Keratinocyte (primary cell): ENCODE measurements around the gene SUGCT. TPM values are rescaled to one million over a fixed set of nuclear protein-coding genes. Genes with fewer than 3 reads are reported as not detected.
"Not testable (repeated sequence)": the region's sequence is repeated elsewhere in the genome, so short reads cannot be mapped to it uniquely, and the experiment has no call there.

Experiments
- DNase-seq: peaks from one replicate; pipeline ENCODE4 v3.0.0-alpha.2; 2011; ENCODE audit warnings: low read depth, missing footprints, low spot score
- FAIRE-seq: peaks from 2 replicates; lab custom pipeline; 2011; peaks lifted over from hg19 to GRCh38; lab: Jason Lieb, UNC
- H2AFZ ChIP-seq: 2 replicates; pipeline ENCODE4 v1.6.0; 2012; ENCODE audit warnings: low read length, control low read depth, inconsistent platforms; ENCODE audit not compliant: control insufficient read depth
- H3K27ac ChIP-seq: 2 replicates; pipeline ENCODE4 v1.5.1; 2011; ENCODE audit warnings: low read length; ENCODE audit not compliant: control insufficient read depth, insufficient read depth
- H3K27me3 ChIP-seq: 3 replicates; pipeline ENCODE4 v1.6.0; 2011; ENCODE audit warnings: low read length; ENCODE audit not compliant: control insufficient read depth, insufficient read depth; ENCODE audit errors: extremely low read depth
- H3K36me3 ChIP-seq, 2 experiments: 2 replicates in 1 of 2; 3 replicates in 1 of 2; pipeline ENCODE4 v1.5.1; 2011; ENCODE audit warnings: low read length in 2 of 2, mild to moderate bottlenecking in 1 of 2; ENCODE audit not compliant: control insufficient read depth in 2 of 2, insufficient read depth in 2 of 2; ENCODE audit errors: extremely low read depth in 1 of 2
- H3K4me1 ChIP-seq: 3 replicates; pipeline ENCODE4 v1.5.1; 2011; ENCODE audit warnings: low read length; ENCODE audit not compliant: control insufficient read depth, insufficient read depth; ENCODE audit errors: extremely low read depth
- H3K4me2 ChIP-seq: 3 replicates; pipeline ENCODE4 v1.6.0; 2011; ENCODE audit warnings: low read depth, low read length; ENCODE audit not compliant: control insufficient read depth, insufficient read depth; ENCODE audit errors: extremely low read depth
- H3K4me3 ChIP-seq, 3 experiments: fragments of 200-600 bp in 1 of 3; sonication (generic) in 1 of 3; 2 replicates in 2 of 3; 3 replicates in 1 of 3; pipeline ENCODE4 v1.5.1; 2011 to 2016; ENCODE audit warnings: low read length in 3 of 3, mild to moderate bottlenecking in 3 of 3, control low read depth in 2 of 3, inconsistent platforms in 1 of 3, low read depth in 1 of 3, mixed read lengths in 1 of 3, mixed run types in 1 of 3, moderate library complexity in 1 of 3; ENCODE audit not compliant: control insufficient read depth in 2 of 3, insufficient read depth in 2 of 3; ENCODE audit errors: extremely low read depth in 1 of 3
- H3K79me2 ChIP-seq: 2 replicates; pipeline ENCODE4 v1.6.0; 2012; ENCODE audit warnings: low read length; ENCODE audit not compliant: control insufficient read depth, insufficient read depth
- H3K9ac ChIP-seq: 3 replicates; pipeline ENCODE4 v1.6.0; 2011; ENCODE audit warnings: low read length; ENCODE audit not compliant: control insufficient read depth, insufficient read depth; ENCODE audit errors: extremely low read depth
- H3K9me1 ChIP-seq: 3 replicates; pipeline ENCODE4 v1.6.0; 2011; ENCODE audit warnings: low read length; ENCODE audit not compliant: control insufficient read depth, insufficient read depth; ENCODE audit errors: extremely low read depth
- H3K9me3 ChIP-seq: 2 replicates; pipeline ENCODE4 v1.5.1; 2012; ENCODE audit warnings: low read depth, low read length; ENCODE audit not compliant: control insufficient read depth
- H4K20me1 ChIP-seq: 3 replicates; pipeline ENCODE4 v1.6.0; 2011; ENCODE audit warnings: low read length; ENCODE audit not compliant: control insufficient read depth, insufficient read depth; ENCODE audit errors: extremely low read depth
- EZH2 ChIP-seq: IDR thresholded peaks from one replicate; pipeline ENCODE4 v1.6.1; 2012; ENCODE audit warnings: inconsistent platforms, mild to moderate bottlenecking, low read length, moderate library complexity
- dilution Hi-C: fragments of 300-500 bp; cut with MboI; formaldehyde crosslinking; loops from one replicate; pipeline ENCODE4 v1.7.0; 2020; ENCODE audit warnings: low sequenced_read_pairs; ENCODE audit not compliant: extremely low pct_ligation_motif_present
- polyA plus RNA-seq, 5 experiments: library from polyadenylated mRNA; depleted of rRNA in 3 of 5; stranded (reverse) in 3 of 5; stranded (forward) in 1 of 5; unstranded in 1 of 5; fragments of >200 nt; gene quantifications; 1 replicate in 1 of 5; 2 replicates in 3 of 5; 3 replicates in 1 of 5; pipeline versions ENCODE4 v1.2.1 to v1.2.3, GENCODE V29; 2011 to 2012; ENCODE audit warnings: missing spikeins in 2 of 5, low read depth in 1 of 5, low replicate concordance in 1 of 5
- TF ChIP-seq, protein P1 (sequence below), 3 experiments: IDR thresholded peaks in 1 of 3; conservative IDR thresholded peaks in 1 of 3; optimal IDR thresholded peaks in 1 of 3; 2 replicates in 2 of 3; 3 replicates in 1 of 3; pipeline versions ENCODE3 to v1.5.1; 2011; ENCODE audit warnings: low read length in 3 of 3, mild to moderate bottlenecking in 3 of 3, moderate library complexity in 2 of 3, control low read depth in 1 of 3, inconsistent platforms in 1 of 3; ENCODE audit not compliant: insufficient read depth in 2 of 3; ENCODE audit errors: extremely low read depth in 1 of 3

Gene SUGCT
- polyA plus RNA-seq, 1 donor (not counting 4 experiments of a cell fraction or from before 2014, with no cell fraction given), result 134 TPM

DNA sequence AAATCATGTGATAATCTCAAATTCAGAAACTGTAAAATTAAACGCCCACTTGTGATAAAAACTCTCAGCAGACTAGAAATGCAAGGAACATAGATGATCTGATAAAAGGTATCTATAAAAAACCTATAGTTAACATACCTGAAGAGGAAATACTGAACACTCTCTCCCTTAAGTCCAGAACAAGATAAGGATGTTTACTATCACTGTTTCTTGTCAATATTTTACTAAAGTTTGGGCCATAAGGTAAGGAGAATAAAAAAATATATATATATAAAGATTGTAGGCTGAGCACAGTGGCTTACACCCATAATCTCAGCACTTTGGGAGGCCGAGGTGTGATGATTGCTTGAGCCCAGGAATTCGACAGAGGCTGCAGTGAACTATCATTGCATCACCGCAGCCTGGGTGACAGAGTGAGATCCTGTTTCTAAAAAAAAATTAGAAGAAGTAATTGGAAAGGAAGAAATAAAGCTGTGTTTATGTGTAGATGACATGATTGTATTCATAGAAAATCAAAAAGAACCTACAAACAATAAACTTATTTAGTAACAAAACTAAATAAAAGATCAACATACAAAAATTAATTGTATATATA is 28.8 kb upstream of the SUGCT start:
- no peak overlapping the region for H3K4me3 ChIP-seq
- H3K4me2 ChIP-seq, result no peak overlapping the region
- no peaks in the 10 kb centered on the region for H3K9me1 ChIP-seq
- H3K79me2 ChIP-seq, result no peaks in the 10 kb centered on the region
- no peaks in the 10 kb centered on the region for H3K4me1 ChIP-seq
- no peak overlapping the region for H3K27ac ChIP-seq
- no peak for DNase-seq
- no peak for FAIRE-seq
- H4K20me1 ChIP-seq, result no peaks in the 10 kb centered on the region
- no peaks in the 10 kb centered on the region for H3K9me3 ChIP-seq
- no peaks in the 10 kb centered on the region for H3K27me3 ChIP-seq
- no peak overlapping the region for H3K9ac ChIP-seq
- H3K36me3 ChIP-seq, result no peaks in the 10 kb centered on the region
- dilution Hi-C loops, result no loop called here
- H2AFZ ChIP-seq, result no peak overlapping the region
- TF ChIP-seq, protein P1, sequence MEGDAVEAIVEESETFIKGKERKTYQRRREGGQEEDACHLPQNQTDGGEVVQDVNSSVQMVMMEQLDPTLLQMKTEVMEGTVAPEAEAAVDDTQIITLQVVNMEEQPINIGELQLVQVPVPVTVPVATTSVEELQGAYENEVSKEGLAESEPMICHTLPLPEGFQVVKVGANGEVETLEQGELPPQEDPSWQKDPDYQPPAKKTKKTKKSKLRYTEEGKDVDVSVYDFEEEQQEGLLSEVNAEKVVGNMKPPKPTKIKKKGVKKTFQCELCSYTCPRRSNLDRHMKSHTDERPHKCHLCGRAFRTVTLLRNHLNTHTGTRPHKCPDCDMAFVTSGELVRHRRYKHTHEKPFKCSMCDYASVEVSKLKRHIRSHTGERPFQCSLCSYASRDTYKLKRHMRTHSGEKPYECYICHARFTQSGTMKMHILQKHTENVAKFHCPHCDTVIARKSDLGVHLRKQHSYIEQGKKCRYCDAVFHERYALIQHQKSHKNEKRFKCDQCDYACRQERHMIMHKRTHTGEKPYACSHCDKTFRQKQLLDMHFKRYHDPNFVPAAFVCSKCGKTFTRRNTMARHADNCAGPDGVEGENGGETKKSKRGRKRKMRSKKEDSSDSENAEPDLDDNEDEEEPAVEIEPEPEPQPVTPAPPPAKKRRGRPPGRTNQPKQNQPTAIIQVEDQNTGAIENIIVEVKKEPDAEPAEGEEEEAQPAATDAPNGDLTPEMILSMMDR (optimal IDR thresholded peaks at IDR 0.05 in 1 of 3, IDR thresholded peaks at IDR 0.05 in 1 of 3, conservative IDR thresholded peaks at IDR 0.05 in 1 of 3; ENCODE audit: extremely low read depth in 1 of 3, insufficient read depth in 2 of 3, low read length in 3 of 3), result no peak
- TF ChIP-seq EZH2, result no peak

DNA sequence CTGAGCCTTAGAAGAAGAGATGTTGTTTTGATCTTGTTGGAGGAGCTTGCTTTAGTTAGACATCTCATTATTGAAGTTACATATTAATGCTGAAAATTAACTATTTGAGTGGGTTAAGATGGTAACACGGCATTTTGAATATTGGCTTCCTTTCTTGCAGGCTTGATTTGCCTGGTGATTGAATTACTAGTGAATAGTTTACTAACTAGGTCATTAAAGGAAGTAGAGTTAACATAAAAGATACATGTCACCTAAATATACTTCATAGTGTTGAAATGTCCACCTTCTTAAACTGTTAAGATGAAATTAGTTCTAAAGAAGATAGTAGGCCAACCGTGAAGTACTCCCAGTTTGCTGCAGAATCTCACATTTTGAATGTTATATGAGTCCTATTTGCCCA is 18.9 kb upstream of the SUGCT start:
- no peaks in the 10 kb centered on the region for H3K27me3 ChIP-seq
- H3K4me2 ChIP-seq, result no peak overlapping the region
- DNase-seq (no peak), FAIRE-seq (no peak)
- H3K36me3 ChIP-seq, result no peaks in the 10 kb centered on the region
- H3K4me3 ChIP-seq, result no peak overlapping the region
- H3K27ac ChIP-seq, result no peak overlapping the region
- no peaks in the 10 kb centered on the region for H3K9me3 ChIP-seq
- H3K9me1 ChIP-seq, result no peaks in the 10 kb centered on the region
- H3K79me2 ChIP-seq, result no peaks in the 10 kb centered on the region
- no peak overlapping the region for H3K9ac ChIP-seq
- no peak overlapping the region for H2AFZ ChIP-seq
- no peaks in the 10 kb centered on the region for H4K20me1 ChIP-seq
- H3K4me1 ChIP-seq, result no peaks in the 10 kb centered on the region
- dilution Hi-C loops, result no loop called here
- TF ChIP-seq, protein P1 (optimal IDR thresholded peaks at IDR 0.05 in 1 of 3, IDR thresholded peaks at IDR 0.05 in 1 of 3, conservative IDR thresholded peaks at IDR 0.05 in 1 of 3; ENCODE audit: extremely low read depth in 1 of 3, insufficient read depth in 2 of 3, low read length in 3 of 3), result no peak
- TF ChIP-seq EZH2, result no peak

DNA sequence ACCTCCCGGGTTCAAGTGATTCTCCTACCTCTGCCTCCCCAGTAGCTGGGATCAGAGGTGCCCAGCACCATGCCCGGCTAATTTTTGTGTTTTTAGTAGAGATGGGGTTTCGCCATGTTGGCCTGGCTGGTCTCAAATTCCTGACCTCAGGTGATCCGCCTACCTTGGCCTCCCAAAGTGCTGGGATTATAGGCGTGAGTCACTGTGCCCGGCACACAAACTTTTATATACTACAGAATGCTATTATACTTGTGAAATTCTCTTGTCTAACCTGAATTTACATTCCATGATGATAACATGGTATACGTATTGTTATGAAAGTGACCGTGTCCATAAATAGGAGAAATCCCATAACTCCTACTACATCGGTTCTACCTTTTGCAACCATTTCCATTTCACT is 17.6 kb upstream of the SUGCT start:
- H3K9me1 ChIP-seq, dilution Hi-C loops, H3K27ac ChIP-seq, H3K9ac ChIP-seq, H2AFZ ChIP-seq, H4K20me1 ChIP-seq, H3K4me1 ChIP-seq, H3K4me3 ChIP-seq, H3K79me2 ChIP-seq, H3K36me3 ChIP-seq, DNase-seq, FAIRE-seq, H3K27me3 ChIP-seq, H3K4me2 ChIP-seq, H3K9me3 ChIP-seq: not testable (repeated sequence)

DNA sequence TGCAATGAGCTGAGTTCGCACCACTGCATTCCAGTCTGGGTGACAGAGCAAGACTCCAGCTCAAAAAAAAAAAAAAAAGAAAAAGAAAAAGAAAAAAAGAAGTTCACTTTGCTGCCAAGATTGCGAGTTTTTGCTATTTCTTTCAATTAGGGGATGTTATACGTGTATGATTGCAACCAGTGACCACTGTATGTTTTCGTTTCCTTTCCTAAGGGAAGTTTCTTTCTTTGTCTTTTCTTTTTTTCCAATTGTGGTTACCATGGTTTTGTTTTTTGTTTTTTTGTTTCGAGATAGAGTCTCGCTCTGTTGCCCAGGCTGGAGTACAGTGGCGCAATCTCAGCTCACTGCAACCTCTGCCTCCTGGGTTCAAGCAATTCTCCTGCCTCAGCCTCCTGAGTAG is 16.6 kb upstream of the SUGCT start:
- H3K36me3 ChIP-seq, H3K79me2 ChIP-seq, H3K9me1 ChIP-seq, H3K4me3 ChIP-seq, FAIRE-seq, H4K20me1 ChIP-seq, H3K9me3 ChIP-seq, H3K27ac ChIP-seq, H2AFZ ChIP-seq, H3K4me1 ChIP-seq, H3K9ac ChIP-seq, dilution Hi-C loops, H3K27me3 ChIP-seq, DNase-seq, H3K4me2 ChIP-seq: not testable (repeated sequence)
